ENCODE measurements around the gene SRSF5. TPM values are rescaled to one million over a fixed set of nuclear protein-coding genes. Genes with fewer than 3 reads are reported as not detected.

SRSF5 gene
- total RNA-seq, 1 donor from 2014 or later = 533 TPM

- no peaks in the 10 kb centered on the region for H3K4me1 Mint-ChIP-seq
- H3K4me3 Mint-ChIP-seq = no peak overlapping the region
- peaks cover 34% of the 10 kb centered on the region for H3K27me3 Mint-ChIP-seq (ENCODE audit: low read depth)
- H3K36me3 Mint-ChIP-seq = no peaks in the 10 kb centered on the region
- TF ChIP-seq CTCF (IDR thresholded peaks at IDR 0.05; ENCODE audit: unreplicated experiment) = no peak
- H3K27ac Mint-ChIP-seq = no peak overlapping the region
- H3K9me3 Mint-ChIP-seq = peaks cover 9% of the 10 kb centered on the region
- no peak for DNase-seq (ENCODE audit: low spot score in 2 of 2, unreplicated experiment in 2 of 2)
Measured at GRCh38 chr14:69798339-69798735, 31.4 kb downstream of the SRSF5 start.

GRCh38 chr14:69803753-69804152 lies 36.8 kb downstream of the SRSF5 start:
- H3K4me3 Mint-ChIP-seq = no peak overlapping the region
- H3K36me3 Mint-ChIP-seq = no peaks in the 10 kb centered on the region
- peaks cover 17% of the 10 kb centered on the region for H3K27me3 Mint-ChIP-seq (ENCODE audit: low read depth)
- DNase-seq (ENCODE audit: low spot score in 2 of 2, unreplicated experiment in 2 of 2) = no peak
- peak; percentile 31 for TF ChIP-seq CTCF (IDR thresholded peaks at IDR 0.05; ENCODE audit: unreplicated experiment)
- peaks cover 9% of the 10 kb centered on the region for H3K9me3 Mint-ChIP-seq
- no peaks in the 10 kb centered on the region for H3K4me1 Mint-ChIP-seq
- H3K27ac Mint-ChIP-seq = no peak overlapping the region

GRCh38 chr14:69804902-69805301 lies 38.0 kb downstream of the SRSF5 start:
- Mint-ChIP-seq H3K27ac (no peak overlapping the region), H3K9me3 (peaks cover 9% of the 10 kb centered on the region), H3K4me1 (no peaks in the 10 kb centered on the region), H3K4me3 (no peak overlapping the region), H3K27me3 (ENCODE audit: low read depth) (peaks cover 17% of the 10 kb centered on the region), H3K36me3 (no peaks in the 10 kb centered on the region)
- DNase-seq (ENCODE audit: low spot score in 2 of 2, unreplicated experiment in 2 of 2) = no peak
- TF ChIP-seq CTCF (IDR thresholded peaks at IDR 0.05; ENCODE audit: unreplicated experiment) = no peak

- DNase-seq (ENCODE audit: low spot score in 2 of 2, unreplicated experiment in 2 of 2) = no peak
- peaks cover 17% of the 10 kb centered on the region for H3K27me3 Mint-ChIP-seq (ENCODE audit: low read depth)
- H3K27ac Mint-ChIP-seq = no peak overlapping the region
- H3K36me3 Mint-ChIP-seq = no peaks in the 10 kb centered on the region
- TF ChIP-seq CTCF (IDR thresholded peaks at IDR 0.05; ENCODE audit: unreplicated experiment) = no peak
- H3K4me3 Mint-ChIP-seq = no peak overlapping the region
- no peaks in the 10 kb centered on the region for H3K4me1 Mint-ChIP-seq
- H3K9me3 Mint-ChIP-seq = no peaks in the 10 kb centered on the region
Measured at GRCh38 chr14:69807192-69807591, 40.2 kb downstream of the SRSF5 start.

- no peak for DNase-seq (ENCODE audit: low spot score in 2 of 2, unreplicated experiment in 2 of 2)
- Mint-ChIP-seq H3K9me3 (no peaks in the 10 kb centered on the region), H3K4me1 (no peaks in the 10 kb centered on the region), H3K36me3 (no peaks in the 10 kb centered on the region), H3K27ac (no peak overlapping the region), H3K27me3 (ENCODE audit: low read depth) (peaks cover 18% of the 10 kb centered on the region), H3K4me3 (no peak overlapping the region)
- TF ChIP-seq CTCF (IDR thresholded peaks at IDR 0.05; ENCODE audit: unreplicated experiment) = no peak
Measured at GRCh38 chr14:69808919-69809808, 42.2 kb downstream of the SRSF5 start.

Measured in mesothelial cell of epicardium (in vitro differentiated cells).